A673 (cell line): ENCODE data around the gene YTHDF1. TPM values are rescaled to one million over a fixed set of nuclear protein-coding genes. Genes with fewer than 3 reads are reported as not detected.
A peak's percentile ranks its signal among the peaks of the same experiment; 100 is the strongest.

Experiments used
- BruUV-seq: library from RNA; stranded (reverse); fragments of 400-500 nt; replicated peaks from 2 replicates; lab custom pipeline; 2021; lab: Mats Ljungman, UMichigan
- CTCF ChIA-PET: fragments of 300-600 bp; sonication (Branson Sonifier 250); formaldehyde crosslinking; loops from one replicate; lab custom pipeline; 2022; ENCODE audit warnings: antibody characterized with exemption; lab: Charles Lee
- POLR2A ChIA-PET: fragments of 300-600 bp; sonication (Branson Sonifier 250); formaldehyde crosslinking; loops from one replicate; lab custom pipeline; 2022; ENCODE audit warnings: antibody characterized with exemption; ENCODE audit not compliant: low non-redundant PET; lab: Charles Lee
- DNase-seq: peaks from one replicate; pipeline ENCODE4 v3.0.0-alpha.2; 2015; ENCODE audit warnings: low spot score
- H3K27ac ChIP-seq: fragments of 200-600 bp; sonication (generic); 2 replicates; pipeline ENCODE4 v1.5.1; 2016; ENCODE audit warnings: mixed run types, low read depth, mild to moderate bottlenecking, mixed read lengths, antibody characterized with exemption, low read length; ENCODE audit not compliant: poor library complexity, severe bottlenecking
- H3K27me3 ChIP-seq: fragments of 200-600 bp; sonication (generic); replicated peaks from 2 replicates; pipeline ENCODE4 v1.6.1; 2017; ENCODE audit warnings: mixed run types, low read depth, mild to moderate bottlenecking, mixed read lengths, antibody characterized with exemption, low read length; ENCODE audit not compliant: insufficient read depth, poor library complexity
- H3K36me3 ChIP-seq: fragments of 200-600 bp; sonication (generic); 2 replicates; pipeline ENCODE4 v1.6.1; 2016; ENCODE audit warnings: mixed run types, mild to moderate bottlenecking, mixed read lengths, antibody characterized with exemption, low read length; ENCODE audit not compliant: insufficient read depth, poor library complexity, severe bottlenecking
- H3K4me1 ChIP-seq: fragments of 200-600 bp; sonication (generic); 2 replicates; pipeline ENCODE4 v1.6.1; 2017; ENCODE audit warnings: mixed run types, mild to moderate bottlenecking, mixed read lengths, antibody characterized with exemption, low read length; ENCODE audit not compliant: insufficient read depth, poor library complexity, severe bottlenecking
- H3K4me3 ChIP-seq: fragments of 200-600 bp; sonication (generic); 2 replicates; pipeline ENCODE4 v1.5.1; 2016; ENCODE audit warnings: low read depth, mixed run types, mild to moderate bottlenecking, mixed read lengths, low read length; ENCODE audit not compliant: poor library complexity, severe bottlenecking
- H3K9me3 ChIP-seq: fragments of 200-600 bp; sonication (generic); 2 replicates; pipeline ENCODE4 v1.6.1; 2016; ENCODE audit warnings: mixed run types, low read depth, mild to moderate bottlenecking, mixed read lengths, antibody characterized with exemption, low read length; ENCODE audit not compliant: poor library complexity, severe bottlenecking
- EZH2 ChIP-seq: fragments of 200-600 bp; sonication (generic); IDR thresholded peaks from 2 replicates; pipeline ENCODE4 v1.6.1; 2017; ENCODE audit warnings: borderline replicate concordance, low read depth, mild to moderate bottlenecking, mixed read lengths, antibody characterized with exemption, low read length; ENCODE audit not compliant: poor library complexity, severe bottlenecking
- intact Hi-C: fragments of 100-400 bp; cut with micrococcal nuclease; formaldehyde crosslinking; loops from one replicate; pipeline ENCODE4 v1.10.0; 2022; ENCODE audit not compliant: unreplicated experiment
- total RNA-seq: library from RNA; stranded (reverse); gene quantifications from 2 replicates; pipeline ENCODE4 v1.2.3, GENCODE V29; 2021
- TF ChIP-seq, protein P1 (sequence below): fragments of 300-800, 200-600 bp; sonication (generic); conservative IDR thresholded peaks from 2 replicates; pipeline ENCODE4 v1.5.1; 2017; ENCODE audit warnings: low read depth, mild to moderate bottlenecking, antibody characterized with exemption, low read length, moderate library complexity, mixed read lengths

YTHDF1 gene
- total RNA-seq, 1 experiment from 2014 or later, result 52.4 TPM

GRCh38 chr20:63235399-63235983, 19.6 kb upstream of the YTHDF1 start, which contains the start of gene BIRC7:
Gene BIRC7 (plus strand): TSS chr20:63235905. CDS start chr20:63236097, 192 bp downstream.
- TF ChIP-seq EZH2, result no peak
- TF ChIP-seq, protein P1, sequence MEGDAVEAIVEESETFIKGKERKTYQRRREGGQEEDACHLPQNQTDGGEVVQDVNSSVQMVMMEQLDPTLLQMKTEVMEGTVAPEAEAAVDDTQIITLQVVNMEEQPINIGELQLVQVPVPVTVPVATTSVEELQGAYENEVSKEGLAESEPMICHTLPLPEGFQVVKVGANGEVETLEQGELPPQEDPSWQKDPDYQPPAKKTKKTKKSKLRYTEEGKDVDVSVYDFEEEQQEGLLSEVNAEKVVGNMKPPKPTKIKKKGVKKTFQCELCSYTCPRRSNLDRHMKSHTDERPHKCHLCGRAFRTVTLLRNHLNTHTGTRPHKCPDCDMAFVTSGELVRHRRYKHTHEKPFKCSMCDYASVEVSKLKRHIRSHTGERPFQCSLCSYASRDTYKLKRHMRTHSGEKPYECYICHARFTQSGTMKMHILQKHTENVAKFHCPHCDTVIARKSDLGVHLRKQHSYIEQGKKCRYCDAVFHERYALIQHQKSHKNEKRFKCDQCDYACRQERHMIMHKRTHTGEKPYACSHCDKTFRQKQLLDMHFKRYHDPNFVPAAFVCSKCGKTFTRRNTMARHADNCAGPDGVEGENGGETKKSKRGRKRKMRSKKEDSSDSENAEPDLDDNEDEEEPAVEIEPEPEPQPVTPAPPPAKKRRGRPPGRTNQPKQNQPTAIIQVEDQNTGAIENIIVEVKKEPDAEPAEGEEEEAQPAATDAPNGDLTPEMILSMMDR, result no peak
- Histone ChIP-seq H3K27me3 (peaks cover 17% of the 10 kb centered on the region), H3K9me3 (no peaks in the 10 kb centered on the region), H3K36me3 (no peaks in the 10 kb centered on the region), H3K4me3 (no peak within 1 kb of the TSS), H3K4me1 (no peaks in the 10 kb centered on the region), H3K27ac (no peak within 1 kb of the TSS)
- no TSS peak for BruUV-seq
- CTCF ChIA-PET, result no interaction called here
- intact Hi-C loops, result no loop called here
- DNase-seq, result no peak
- POLR2A ChIA-PET, result no interaction called here

DNA sequence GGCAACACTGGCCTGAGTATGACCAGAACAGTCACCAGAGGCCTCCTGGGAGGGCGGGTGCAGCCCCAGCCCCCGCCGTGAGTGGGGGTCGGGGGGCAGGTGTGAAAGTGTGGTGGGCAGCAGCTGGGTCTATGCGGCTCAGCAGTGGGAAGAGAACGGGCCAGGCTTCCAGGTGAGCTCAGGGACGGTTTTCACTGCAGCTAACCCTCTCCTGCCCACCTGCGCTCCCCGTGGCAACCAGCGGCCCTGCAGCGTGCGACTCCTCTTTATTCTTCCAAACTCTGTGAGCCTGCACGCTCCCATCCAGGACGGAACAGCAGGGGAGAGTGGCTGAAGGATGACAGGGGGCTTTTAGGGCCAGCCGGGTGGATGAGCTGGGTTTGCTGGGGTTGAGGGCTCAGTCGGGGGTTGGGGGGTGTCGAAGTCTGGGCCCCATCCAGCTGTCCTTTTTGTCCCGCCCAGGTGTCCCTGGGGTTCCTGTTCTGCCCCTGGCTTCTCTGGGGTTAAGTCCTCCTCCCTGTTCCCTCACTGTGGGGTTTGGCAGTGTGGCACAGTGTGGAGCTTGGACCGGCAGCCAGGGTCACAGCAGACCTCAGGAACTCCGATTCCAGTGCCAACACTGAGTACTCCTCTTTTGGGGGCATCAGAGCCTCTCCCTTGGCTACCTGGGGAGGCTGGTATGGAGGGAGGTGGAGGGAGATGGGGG, 18.9 kb upstream of the YTHDF1 start:
- TF ChIP-seq, protein P1, result peak; percentile 33
- TF ChIP-seq EZH2, result no peak
- no peak overlapping the region for H3K27ac ChIP-seq
- no peak for DNase-seq
- H3K4me1 ChIP-seq, result no peaks in the 10 kb centered on the region
- H3K4me3 ChIP-seq, result no peak overlapping the region
- BruUV-seq, result no TSS peak
- POLR2A ChIA-PET, result no interaction called here
- intact Hi-C loops, result no loop called here
- H3K27me3 ChIP-seq, result peaks cover 20% of the 10 kb centered on the region
- no peaks in the 10 kb centered on the region for H3K36me3 ChIP-seq
- H3K9me3 ChIP-seq, result no peaks in the 10 kb centered on the region
- CTCF ChIA-PET, result interaction anchor here (0.5 kb wide), 1 partner anchor 261 kb away, joined by 5 read pairs; no protein-coding TSS in a partner anchor

DNA sequence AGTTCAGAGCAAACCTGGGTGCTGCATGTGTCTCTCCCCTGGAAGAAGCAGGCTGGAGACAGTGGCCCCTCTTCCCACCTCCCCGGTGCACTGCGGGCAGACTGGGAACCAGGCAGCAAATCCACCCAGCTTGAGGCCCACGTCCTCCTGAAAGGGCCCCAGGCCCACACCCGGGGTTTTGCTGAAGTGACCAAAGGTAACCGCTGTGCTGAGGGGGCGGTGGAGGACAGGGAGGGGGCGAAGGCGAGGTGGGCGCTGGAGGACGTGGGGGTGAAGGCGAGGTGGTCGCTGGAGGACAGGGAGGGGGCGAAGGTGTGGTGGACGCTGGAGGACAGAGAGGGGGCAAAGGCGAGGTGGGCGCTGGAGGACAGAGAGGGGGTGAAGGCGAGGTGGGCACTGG, 18.0 kb upstream of the YTHDF1 start:
- DNase-seq, result no peak
- Histone ChIP-seq H3K4me1 (no peaks in the 10 kb centered on the region), H3K36me3 (no peaks in the 10 kb centered on the region), H3K4me3 (no peak overlapping the region), H3K27me3 (peaks cover 20% of the 10 kb centered on the region), H3K9me3 (no peaks in the 10 kb centered on the region), H3K27ac (no peak overlapping the region)
- TF ChIP-seq, protein P1, result no peak
- no peak for TF ChIP-seq EZH2
- POLR2A ChIA-PET, result no interaction called here
- intact Hi-C loops, result no loop called here
- BruUV-seq, result no TSS peak
- CTCF ChIA-PET, result interaction anchor here (1.1 kb wide), 1 partner anchor 10 kb away, joined by 3 read pairs; no protein-coding TSS in a partner anchor
